GM18502 (cell line): ENCODE data around the gene VPS50.
"Not testable (repeated sequence)": the region's sequence is repeated elsewhere in the genome, so short reads cannot be mapped to it uniquely, and the experiment has no call there.

Source experiments
- ATAC-seq: cut with Tn5 transposase; IDR thresholded peaks from one replicate; pipeline ENCODE4 v1.9.1; 2021; ENCODE audit warnings: mild to moderate bottlenecking; ENCODE audit not compliant: unreplicated experiment, poor library complexity

VPS50 gene

DNA sequence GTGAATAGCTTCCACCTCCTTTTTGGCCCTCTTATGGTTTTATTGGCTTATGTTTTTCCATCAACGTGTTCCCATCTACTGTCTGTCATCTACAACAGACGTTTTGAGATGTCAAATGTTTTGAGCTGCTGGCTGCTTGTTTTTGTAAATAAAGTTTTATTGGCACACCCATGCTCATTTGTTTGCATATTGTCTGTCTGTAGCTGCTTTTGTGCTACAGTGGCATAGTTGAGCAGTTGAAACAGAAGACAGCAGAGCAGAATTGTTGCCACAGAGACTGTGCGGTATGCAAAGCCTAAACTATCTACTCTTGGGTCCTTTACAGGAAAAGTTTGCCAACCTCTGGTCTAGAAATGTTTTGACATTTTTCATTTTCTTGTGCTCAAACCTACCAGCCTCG, 88.7 kb downstream of the VPS50 start:
- ATAC-seq: no peak

DNA sequence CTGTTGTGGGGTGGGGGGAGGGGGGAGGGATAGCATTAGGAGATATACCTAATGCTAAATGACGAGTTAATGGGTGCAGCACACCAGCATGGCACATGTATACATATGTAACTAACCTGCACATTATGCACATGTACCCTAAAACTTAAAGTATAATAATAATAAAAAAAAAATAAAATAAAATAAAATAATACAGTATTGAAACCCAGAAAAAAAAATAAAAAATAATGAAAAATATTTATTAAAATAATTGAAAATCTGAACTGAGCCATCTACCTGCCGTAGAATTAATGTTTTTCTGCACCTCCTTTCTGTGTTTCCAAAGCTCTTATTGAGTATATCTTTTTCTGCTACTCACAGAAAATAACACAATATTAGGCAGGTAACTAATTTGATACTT, 94.1 kb downstream of the VPS50 start:
- ATAC-seq: not testable (repeated sequence)

DNA sequence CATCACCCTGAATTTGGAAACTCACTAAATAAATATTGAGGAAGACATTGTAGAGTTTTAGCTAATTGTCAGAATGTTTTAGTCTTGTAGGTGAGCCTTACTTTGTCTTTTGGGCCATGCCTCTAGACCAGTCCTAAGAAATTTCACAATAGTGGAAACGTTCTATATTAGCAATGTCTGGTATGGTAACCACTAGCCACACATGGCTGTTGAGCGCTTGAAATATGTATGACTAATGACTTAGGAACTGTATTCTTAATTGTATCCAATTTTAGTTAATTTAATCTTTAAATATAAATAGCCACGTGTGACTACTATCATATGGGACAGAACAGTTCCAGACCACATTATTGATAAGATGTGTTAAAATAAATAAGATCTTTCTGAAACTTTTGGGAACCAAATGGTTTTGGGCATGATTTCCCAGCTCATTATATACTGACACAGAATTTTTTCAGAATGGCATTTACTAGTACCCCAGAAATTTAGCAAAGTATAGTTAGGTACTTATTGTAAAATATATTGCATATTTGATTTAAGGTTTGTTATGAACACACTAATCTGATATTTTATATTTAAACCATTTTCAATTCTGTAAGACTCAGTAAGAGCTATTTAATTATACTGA, 95.0 kb downstream of the VPS50 start:
- ATAC-seq: no peak

DNA sequence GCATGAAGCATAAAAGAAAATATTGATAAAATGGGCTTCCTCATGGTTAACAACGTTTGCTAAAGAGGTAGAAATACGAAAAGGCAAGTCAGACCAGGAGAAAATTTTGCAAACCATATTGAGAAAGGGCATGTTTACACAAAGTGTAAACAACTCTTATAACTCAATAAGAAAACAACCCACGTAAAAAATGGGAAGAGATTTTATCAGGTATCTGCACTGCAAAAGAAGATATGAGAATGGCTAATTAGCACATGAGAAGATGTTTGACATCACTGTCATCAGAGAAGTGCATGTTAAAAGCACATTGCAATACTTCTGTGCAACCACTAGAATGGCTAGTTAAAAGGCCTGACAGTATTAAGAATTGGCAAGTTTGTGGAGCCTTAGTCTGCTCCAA, 99.5 kb downstream of the VPS50 start:
- no peak for ATAC-seq

DNA sequence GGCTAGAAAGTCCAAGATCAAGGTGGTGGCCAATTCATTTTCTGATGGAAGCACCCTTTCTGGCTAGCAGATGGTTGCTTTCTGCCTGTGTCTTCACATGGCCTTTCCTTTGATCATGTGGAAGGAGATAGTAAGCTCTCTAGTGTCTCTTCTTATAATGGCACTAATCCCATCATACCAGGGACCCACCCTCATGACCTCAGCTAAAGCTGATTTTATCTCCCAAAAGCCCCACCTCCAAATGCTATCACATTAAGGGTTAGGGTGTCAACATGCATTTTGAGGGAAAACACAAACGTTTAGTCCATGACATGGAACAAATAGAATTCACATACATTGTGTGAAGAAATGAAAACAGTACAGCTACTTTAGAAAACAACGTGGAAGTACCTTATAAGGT, 100.0 kb downstream of the VPS50 start:
- no peak for ATAC-seq

DNA sequence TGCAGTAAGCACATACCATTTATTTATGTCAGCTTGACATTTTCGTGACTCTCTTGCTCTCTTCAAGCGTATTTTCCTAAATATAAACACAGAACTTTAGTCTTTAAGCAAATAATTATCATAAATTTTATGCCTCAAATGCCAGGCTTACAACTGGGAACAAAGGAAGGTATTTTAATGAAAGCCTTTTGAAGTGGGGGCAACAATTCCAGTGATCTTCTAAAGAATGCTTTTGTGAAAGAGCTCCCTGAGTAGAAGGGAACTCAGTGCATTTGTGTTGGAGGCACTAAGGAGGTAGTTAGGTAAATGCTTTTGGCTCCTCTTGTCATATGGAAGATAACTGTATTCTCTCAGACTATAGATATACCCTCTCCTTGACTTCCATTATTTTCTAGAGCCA, 104.9 kb downstream of the VPS50 start:
- no peak for ATAC-seq

DNA sequence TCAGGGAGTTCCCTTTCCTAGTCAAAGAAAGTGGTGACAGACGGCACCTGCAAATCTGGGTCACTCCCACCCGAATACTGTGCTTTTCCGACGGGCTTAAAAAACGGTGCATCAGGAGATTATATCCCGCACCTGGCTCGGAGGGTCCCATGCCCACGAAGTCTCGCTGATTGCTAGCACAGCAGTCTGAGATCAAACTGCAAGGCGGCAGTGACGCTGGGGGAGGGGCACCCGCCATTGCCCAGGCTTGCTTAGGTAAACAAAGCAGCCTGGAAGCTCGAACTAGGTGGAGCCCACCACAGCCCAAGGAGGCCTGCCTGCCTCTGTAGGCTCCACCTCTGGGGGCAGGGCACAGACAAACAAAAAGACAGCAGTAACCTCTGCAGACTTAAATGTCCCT, 110.0 kb downstream of the VPS50 start:
- ATAC-seq: not testable (repeated sequence)

DNA sequence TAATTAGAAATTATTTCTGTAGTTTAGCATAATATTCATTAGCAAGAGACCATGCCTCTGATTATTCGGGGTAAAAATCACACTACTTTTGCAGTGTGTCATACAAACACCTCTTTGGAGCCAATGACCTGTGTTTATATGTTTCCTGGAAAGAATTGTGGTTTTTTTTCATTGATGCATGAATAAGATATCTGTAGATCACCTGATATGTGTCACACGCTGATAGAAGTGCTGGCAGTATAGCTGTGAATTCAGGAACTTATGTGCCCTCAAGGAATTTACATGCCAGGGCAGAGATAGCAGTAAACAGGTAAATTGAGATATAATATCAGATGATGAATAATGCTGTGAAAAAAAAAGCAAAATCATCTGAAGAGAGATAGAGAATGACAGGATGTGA, 118.2 kb downstream of the VPS50 start:
- ATAC-seq: no peak

DNA sequence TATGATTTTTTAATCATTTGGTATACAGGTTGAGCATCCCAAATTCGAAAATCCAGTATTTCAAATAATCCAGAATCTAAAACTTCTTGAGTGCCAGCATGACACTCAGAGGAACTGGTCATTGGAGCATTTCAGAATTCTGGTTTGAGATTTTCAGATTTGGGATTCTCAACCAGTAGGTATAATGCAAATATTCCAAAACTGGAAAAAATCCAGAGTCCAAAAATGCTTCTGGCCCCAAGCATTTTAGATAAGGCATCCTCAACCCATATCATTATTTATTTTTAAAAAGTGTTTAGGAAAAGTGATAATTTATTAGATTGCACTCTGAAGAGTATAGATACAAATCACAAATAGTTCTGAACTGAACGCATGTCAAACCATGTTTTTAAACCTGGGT, 120.7 kb downstream of the VPS50 start:
- no peak for ATAC-seq

DNA sequence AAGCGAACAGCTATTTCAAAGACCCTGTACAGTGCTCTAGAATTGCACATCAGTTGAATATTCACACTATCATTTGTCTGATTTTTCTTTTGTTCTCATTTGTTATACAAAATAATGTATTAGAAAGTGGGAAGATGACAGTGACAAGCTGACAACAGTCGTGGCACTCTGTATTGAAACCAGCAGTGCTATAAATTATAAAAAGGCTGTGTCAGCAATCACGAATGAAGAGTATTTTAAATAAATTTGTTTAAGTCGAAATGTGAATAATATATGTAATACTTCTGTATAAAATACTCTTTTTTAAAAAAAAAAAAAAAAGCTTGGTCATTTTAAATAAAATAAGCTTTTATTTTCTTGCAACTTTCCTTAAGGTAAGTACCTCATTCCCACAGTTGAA, 122.6 kb downstream of the VPS50 start:
- no peak for ATAC-seq

DNA sequence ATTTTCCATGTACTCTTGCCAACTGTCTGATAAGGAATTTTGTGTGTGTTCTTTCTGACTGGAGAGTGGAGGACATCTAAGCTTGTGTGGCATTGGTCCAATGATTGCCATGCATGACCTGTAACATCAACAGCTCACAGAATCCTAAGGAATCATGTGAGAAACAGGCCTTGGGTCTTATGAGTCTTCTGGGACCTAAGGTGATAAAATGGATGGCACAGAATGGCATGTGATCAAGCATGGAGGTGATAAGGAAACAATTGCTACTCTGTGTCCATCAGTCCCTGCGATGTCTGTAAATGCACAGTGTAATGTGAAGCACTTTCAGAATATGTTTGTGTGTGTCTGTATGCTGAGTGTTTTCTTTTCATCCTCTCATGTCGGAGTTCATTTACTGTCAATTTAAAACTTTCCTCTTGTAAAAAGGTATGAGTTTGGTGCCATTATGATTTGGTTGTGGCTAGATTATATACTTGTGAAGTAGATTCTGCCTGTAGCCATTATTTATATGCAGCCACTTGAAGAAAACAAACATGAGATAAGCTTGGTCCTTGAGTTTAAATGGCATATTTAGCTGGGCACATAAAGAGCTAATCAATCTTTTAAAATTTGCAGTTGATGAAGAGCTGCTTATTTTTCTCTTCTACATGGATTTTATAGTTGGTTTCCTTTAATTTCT, 127.5 kb downstream of the VPS50 start:
- no peak for ATAC-seq

DNA sequence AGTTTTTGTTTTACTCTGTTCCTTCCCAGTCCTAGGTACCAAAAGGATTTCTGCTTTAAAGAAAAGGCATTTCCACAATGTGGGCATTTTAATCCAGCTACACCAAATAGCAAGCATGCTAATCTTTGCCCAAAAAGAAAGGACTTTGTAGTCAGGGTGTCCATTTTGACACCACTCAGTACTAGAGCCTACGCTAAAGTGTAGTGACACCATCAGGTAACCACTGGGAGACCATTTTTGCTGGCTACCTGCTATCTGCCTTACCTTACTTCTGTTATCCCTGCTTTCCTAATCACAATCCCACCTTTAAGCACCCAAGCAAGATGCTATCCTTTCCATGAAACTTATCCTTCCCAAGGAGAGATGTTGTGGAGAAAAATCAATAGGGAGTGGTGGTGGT, 129.7 kb downstream of the VPS50 start:
- no peak for ATAC-seq

DNA sequence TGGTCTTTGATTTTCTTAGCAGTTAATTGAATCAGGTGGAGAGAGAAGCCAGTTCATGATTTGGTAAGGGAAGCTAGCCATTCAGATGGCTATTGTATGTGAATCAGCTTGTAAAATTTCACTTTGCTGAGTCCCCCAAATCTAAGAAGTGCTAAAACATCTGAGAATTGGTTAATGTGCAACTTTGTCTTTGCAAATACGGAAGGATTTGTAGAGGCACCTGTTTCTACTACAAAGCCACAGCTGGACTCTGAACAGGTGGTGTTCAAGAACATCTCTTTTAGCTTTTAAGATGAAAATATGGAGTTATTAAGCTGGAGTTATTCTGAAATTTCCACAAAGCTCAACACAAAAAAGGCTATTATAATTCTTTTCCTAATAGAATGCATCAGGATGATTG, 132.6 kb downstream of the VPS50 start:
- ATAC-seq: no peak

DNA sequence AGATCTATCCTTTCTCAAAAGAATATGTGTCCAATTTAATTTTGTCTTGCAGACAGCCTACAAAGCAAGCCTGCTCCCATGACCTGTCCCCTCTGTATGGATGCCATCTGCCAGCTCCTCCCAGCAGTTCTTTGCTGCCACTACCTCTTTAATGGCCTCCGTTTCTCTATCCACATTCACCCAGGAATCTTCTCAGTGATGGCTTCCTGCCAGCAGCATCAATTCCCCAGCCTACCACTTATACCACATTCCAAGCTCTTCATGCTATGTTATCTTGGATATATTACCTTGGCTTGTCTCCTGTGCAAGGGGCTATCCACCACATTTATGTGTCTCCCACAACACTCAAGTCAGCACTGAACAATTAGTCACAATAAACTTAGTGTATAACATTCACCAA, 133.2 kb downstream of the VPS50 start:
- no peak for ATAC-seq

DNA sequence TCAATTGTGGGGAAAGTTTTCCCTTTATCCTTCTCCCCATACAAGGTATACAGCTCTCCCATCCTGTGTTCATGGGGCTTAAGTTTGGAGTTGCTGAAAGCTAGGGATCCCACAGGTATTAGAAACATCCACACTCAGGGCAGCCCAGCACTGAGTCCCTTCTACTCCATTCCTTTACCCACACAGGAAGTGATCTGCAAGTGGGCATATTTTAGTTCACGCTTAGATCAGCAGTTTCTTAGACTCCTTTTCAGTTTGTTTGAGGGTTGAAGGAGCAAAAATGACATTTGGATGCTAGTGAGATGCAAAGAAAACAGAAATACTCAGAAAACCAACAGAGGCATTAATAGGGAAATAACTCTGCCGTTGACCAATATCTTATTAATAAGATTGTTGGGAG, 134.7 kb downstream of the VPS50 start:
- ATAC-seq: no peak

DNA sequence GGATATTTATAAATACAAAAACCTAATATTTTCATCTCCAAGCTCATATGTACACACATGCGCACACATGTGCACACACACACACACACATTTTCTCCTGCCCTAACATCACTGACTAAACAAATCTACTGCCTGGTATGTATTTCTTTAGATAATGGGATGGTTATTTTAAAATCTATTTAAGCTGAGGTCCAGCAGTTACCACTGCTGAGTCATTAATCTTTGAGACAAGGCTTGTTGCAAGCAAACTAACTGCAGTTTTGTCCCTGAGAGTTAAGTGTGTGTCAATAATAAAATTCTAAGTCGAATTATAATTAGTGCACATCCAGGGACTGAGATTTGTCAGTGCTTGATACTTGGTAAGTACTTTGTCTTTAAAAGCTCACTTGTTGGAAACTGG, 135.1 kb downstream of the VPS50 start:
- no peak for ATAC-seq

DNA sequence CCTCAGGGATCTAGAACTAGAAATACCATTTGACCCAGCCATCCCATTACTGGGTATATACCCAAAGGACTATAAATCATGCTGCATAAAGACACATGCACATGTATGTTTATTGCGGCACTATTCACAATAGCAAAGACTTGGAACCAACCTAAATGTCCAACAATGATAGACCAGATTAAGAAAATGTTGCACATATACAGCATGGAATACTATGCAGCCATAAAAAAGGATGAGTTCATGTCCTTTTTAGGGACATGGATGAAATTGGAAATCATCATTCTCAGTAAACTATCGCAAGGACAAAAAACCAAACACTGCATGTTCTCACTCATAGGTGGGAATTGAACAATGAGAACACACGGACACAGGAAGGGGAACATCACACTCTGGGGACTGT, 138.8 kb downstream of the VPS50 start:
- ATAC-seq: not testable (repeated sequence)

DNA sequence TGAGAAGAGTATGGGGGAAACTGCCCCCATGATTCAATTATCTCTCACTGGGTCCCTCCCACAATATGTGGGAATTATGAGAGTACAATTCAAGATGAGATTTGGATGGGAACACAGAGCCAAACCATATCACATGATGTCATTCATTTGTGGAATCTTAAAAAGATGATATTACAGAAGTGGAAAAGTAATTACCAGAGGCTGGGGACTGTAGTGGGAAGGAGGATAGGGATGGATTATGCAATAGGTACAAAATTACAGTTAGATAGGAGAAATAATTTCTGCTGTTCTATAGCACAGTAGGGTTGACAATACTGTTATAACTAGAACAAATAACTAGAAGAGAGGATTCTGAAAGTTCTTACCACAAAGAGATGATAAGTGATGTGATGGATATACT, 141.4 kb downstream of the VPS50 start:
- ATAC-seq: no peak

DNA sequence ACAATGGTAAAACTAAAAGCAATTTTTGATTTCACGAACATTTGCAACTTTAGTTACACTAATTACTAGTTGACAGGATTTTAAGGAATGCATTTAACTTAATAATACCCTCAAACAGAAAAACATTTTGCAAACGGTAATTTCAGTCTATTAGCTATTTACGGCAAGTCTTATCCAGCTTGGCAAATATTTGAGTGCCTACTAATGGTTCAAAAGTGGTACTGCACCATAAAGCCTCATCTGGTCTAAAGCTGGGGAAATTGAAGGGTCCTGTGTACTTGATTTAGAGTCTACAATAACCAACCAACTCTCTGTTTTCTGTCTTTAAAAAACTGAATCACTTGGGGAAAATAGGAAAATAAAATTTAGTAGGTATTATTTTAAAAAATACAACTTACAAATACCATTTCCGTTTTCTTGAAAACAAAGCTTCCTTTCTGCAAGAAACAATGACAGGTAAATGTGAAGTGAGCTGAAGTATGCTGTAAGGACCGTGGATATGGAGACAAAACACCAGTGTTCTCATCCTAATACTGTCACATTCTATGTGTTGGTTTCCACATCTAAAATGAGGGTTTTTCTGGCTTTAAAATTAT, 142.3 kb downstream of the VPS50 start:
- peak; percentile 80 for ATAC-seq

DNA sequence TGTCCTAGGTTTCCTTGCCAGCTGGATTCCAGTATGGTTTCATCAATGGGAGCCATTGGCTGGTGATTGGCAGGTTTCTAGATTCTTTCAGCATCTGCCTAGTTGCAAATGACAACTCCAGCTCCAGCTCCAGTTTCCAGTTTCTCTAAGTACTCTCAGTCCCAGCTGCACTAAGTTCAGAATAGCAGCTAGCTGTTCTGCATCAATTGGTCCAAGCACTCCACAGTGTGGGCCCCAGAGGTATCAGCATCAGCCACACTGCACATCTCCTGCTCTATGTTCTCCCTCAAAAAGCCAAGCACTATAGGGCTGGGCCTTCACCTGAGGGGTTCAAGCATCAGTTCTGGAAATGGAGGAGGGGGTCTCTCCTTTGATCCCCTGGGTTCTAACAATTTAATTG, 143.4 kb downstream of the VPS50 start:
- peak; percentile 51 for ATAC-seq

DNA sequence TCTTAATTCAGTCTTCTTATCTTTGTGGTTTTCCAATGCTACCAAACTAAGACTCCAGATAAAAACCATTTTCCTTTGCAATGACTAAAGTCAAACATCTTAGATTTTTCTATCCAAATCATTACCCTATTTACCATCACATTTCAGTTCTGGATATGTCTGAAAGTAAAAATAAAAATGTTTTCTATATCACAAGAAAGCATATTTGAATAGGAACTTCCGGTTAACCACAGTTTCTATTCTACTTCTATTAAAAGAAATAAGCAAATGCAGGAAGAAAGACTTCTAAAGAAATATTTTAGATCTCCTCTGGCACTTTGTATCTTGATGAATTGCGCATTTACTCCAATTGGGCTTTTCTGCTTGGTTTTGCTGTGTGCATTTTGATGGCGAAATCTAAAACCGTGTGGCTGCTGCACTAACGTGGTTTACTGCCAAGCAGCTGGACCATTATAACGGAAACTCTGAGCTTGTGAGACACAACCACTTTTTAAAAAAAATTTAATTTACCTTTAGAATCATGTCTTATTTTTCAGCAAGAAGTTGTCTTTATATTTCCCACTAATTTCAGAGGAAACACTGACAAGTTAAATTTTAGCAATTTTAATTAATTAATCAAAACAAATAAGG, 146.1 kb downstream of the VPS50 start:
- ATAC-seq: peak; percentile 44

DNA sequence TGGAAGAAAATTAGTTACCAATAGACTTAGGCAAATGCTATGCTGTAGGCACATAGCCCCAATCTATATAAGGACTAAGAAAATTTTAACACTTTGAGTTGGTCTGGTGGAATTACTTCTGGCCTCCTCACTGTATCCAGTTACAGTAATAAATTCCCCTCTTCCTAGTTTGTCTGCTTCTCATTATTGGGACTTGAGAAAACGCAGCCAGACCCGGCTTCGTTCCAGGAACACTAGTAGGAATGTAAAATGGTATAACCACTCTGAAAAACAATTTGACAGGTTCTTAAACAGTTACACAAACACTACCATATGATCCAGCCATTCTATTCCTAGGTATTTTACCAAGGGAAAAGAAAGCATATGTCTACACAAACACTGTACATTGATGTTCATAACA, 150.2 kb downstream of the VPS50 start:
- no peak for ATAC-seq
